Epithelial cell of prostate (primary cell): ENCODE data around the gene MAGEB18.

Experiments used
- DNase-seq: peaks from one replicate; pipeline ENCODE4 v3.0.0-alpha.2; 2011; ENCODE audit warnings: low read depth, low spot score
- H3K27ac ChIP-seq: fragments of 450-650 bp; 2 replicates; pipeline ENCODE4 v1.5.1; 2017; ENCODE audit warnings: mild to moderate bottlenecking

The MAGEB18 gene

GRCh38 chrX:26138274-26138673 lies at the start of gene MAGEB18:
TSS of gene MAGEB18 (plus strand) at chrX:26138343. CDS start at chrX:26138986, 643 bp downstream.
- DNase-seq: no peak
- no peak within 1 kb of the TSS for H3K27ac ChIP-seq

- DNase-seq: no peak
- H3K27ac ChIP-seq: no peak overlapping the region
These were observed 37.7 kb upstream of the MAGEB18 start for GRCh38 chrX:26100421-26100920.

- no peak overlapping the region for H3K27ac ChIP-seq
- no peak for DNase-seq
These were observed 29.0 kb upstream of the MAGEB18 start for GRCh38 chrX:26109142-26109541.

GRCh38 chrX:26146024-26146423 lies 7.9 kb downstream of the MAGEB18 start:
- H3K27ac ChIP-seq: no peak overlapping the region
- DNase-seq: no peak

GRCh38 chrX:26160301-26160700 lies 22.2 kb downstream of the MAGEB18 start, which contains the start of gene MAGEB6B:
TSS of gene MAGEB6B (plus strand) at chrX:26160601. CDS start at chrX:26160601, 0 bp downstream.
- no peak for DNase-seq
- no peak within 1 kb of the TSS for H3K27ac ChIP-seq
